Activated CD4-positive, alpha-beta T cell treated with anti-CD3 and anti-CD28 coated beads, Interleukin-2, amount 10 ng/mL, durations not matched to agents 24 days and 14 days (primary cell): Measurements from ENCODE around the gene SRPRB. TPM values are rescaled to one million over a fixed set of nuclear protein-coding genes. Genes with fewer than 3 reads are reported as not detected.

Experiments used
- DNase-seq: peaks from one replicate; pipeline ENCODE4 v3.0.0; 2022
- H3K27ac Mint-ChIP-seq: one replicate; pipeline ENCODE4 v1.8.0; 2022; ENCODE audit warnings: mild to moderate bottlenecking, mixed read lengths
- H3K27me3 Mint-ChIP-seq: one replicate; pipeline ENCODE4 v1.8.0; 2022; ENCODE audit warnings: mixed read lengths
- H3K36me3 Mint-ChIP-seq: one replicate; pipeline ENCODE4 v1.8.0; 2022; ENCODE audit warnings: low read depth, mild to moderate bottlenecking, mixed read lengths
- H3K4me1 Mint-ChIP-seq: one replicate; pipeline ENCODE4 v1.8.0; 2021; ENCODE audit warnings: mixed read lengths
- H3K4me3 Mint-ChIP-seq: one replicate; pipeline ENCODE4 v1.8.0; 2022; ENCODE audit warnings: mild to moderate bottlenecking, moderate library complexity, mixed read lengths
- H3K9me3 Mint-ChIP-seq: one replicate; pipeline ENCODE4 v1.8.0; 2021; ENCODE audit warnings: mixed read lengths
- intact Hi-C: fragments of 100-400 bp; cut with micrococcal nuclease; formaldehyde crosslinking; loops from one replicate; pipeline ENCODE4 v1.15.1; 2023
- total RNA-seq: library from RNA; stranded (reverse); gene quantifications from 2 replicates; pipeline ENCODE4 v1.2.3, GENCODE V29; 2022

The SRPRB gene, protein sequence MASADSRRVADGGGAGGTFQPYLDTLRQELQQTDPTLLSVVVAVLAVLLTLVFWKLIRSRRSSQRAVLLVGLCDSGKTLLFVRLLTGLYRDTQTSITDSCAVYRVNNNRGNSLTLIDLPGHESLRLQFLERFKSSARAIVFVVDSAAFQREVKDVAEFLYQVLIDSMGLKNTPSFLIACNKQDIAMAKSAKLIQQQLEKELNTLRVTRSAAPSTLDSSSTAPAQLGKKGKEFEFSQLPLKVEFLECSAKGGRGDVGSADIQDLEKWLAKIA
- 97.7 and 103 TPM in 2 replicates for total RNA-seq

DNA sequence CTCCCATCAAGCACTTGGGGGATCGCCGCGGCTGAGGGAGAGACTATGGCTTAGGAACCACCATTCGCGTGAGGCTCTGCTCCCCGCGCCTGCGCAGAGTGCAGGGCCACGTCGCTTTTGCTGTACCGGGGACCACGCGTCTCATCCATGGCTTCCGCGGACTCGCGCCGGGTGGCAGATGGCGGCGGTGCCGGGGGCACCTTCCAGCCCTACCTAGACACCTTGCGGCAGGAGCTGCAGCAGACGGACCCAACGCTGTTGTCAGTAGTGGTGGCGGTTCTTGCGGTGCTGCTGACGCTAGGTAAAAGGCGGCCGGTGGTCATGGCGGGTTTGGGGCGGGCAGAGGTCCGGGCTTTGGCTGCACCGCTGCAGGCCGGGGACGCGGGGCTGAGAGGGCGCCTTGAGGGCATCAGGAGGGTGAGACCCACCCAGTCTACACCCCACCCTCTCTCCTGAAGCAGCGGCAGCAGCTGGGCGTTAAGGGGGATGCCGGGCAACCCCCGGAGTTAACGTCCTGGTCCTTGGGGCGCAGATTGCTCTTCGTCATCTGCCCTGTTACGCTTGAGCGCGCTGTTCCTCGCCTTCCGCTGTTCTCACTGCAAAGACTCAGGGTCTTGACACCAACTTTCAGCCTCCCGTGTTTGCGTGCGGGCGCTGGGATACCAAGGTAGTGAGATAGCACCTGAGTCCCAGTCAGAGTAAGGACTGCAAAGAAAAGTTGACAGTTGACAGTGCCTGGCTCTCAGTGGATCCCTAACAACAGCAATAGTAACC, at the start of gene SRPRB:
Gene SRPRB, plus strand, starts transcription at position 114 of the 774 bp plus-strand sequence. Its CDS starts 34 bp downstream, at position 148.
- intact Hi-C loops = loop anchor here (1.0 to 10.0 kb wide), 9 partner anchors 144 to 1389 kb away; partner anchors contain the start of genes CDV3, CEP63, DNAJC13 and NPHP3
- peaks cover 40% of the 10 kb centered on the region for H3K36me3 Mint-ChIP-seq
- DNase-seq = peak; percentile 98

DNA sequence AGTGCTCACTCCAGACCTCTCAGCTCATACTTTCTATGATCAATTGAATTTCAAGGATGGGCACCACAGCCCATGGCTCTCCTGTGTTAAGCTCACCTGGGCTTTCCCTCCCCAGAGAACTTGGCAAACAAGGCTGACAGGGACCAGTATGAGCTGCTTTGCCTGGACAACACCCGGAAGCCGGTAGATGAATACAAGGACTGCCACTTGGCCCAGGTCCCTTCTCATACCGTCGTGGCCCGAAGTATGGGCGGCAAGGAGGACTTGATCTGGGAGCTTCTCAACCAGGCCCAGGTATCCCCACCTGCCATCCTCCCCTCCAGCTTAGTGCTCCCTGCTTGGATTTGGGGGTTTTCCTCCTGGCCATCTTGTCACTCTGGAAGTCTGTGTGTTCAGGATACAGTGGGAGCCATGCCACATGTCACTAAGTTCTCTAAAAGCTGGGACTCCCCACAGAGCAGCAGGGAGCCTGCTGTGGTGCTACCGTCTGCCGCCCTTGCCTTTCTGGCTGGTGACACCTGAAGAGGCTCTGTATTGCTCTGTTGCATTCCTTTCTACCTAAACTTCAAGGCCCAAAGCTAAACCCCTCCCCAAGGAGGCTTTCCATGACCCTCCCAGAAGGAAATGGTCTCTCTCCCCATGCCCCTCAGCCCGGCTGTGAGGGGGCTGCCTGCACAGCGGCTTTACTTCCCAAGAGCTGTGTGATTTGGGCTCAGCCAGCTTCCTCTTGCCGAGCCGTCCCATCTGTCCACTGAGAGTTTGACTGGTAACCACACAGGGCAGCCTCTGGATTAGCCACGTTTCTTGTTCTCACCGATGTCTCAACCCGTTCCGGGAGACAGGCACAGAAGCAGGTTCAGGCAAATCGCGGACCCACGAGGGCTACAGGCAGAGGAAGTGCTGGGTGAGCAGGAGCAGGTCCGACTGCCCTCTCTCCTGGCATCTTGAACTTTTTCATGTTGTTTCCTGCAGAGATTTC, 48.6 kb upstream of the SRPRB start:
- H3K4me3 Mint-ChIP-seq = no peak overlapping the region

More for the DNA sequence above, at the start of gene SRPRB:
- H3K4me3 Mint-ChIP-seq = peak within 1 kb of the TSS; percentile 99
- no peaks in the 10 kb centered on the region for H3K9me3 Mint-ChIP-seq
- H3K27ac Mint-ChIP-seq = peak within 1 kb of the TSS; percentile 98
- H3K27me3 Mint-ChIP-seq = peaks cover 15% of the 10 kb centered on the region
- H3K4me1 Mint-ChIP-seq = peaks cover 17% of the 10 kb centered on the region

DNA sequence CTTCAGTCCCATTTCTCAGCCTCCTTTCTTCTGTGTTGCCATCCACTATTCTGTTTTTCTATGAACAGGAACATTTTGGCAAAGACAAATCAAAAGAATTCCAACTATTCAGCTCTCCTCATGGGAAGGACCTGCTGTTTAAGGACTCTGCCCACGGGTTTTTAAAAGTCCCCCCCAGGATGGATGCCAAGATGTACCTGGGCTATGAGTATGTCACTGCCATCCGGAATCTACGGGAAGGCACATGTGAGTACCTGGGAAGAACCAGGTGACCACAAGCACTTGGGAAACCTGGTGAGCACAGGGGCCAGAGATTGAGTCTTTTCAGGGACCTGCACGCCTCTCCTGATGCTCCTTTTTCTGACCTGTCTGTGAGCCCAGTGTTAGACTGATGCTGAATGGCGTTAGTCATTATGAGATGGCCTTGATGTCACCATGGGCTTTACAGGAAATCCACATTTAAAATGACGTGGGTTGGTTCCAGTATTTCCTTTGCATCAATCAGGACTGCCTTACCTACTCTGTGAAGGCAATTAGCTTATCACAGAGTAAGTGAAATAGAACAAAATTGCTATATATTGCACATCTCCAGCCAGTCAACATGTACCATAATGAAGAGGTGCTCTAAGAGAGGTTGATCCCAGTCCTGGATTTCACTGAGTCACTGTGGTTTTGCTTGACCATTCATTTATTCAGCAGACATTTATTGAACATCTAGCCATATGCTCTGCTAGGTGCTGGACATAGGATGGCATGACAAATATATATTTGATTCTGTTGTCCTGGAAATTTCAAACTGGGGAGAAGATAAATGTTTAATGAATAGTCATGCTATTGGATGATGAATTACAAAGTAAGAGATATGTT, 47.7 kb upstream of the SRPRB start:
- H3K36me3 Mint-ChIP-seq = no peaks in the 10 kb centered on the region
- no peaks in the 10 kb centered on the region for H3K9me3 Mint-ChIP-seq
- no peak for DNase-seq
- intact Hi-C loops = no loop called here
- H3K4me3 Mint-ChIP-seq = no peak overlapping the region
- no peaks in the 10 kb centered on the region for H3K27me3 Mint-ChIP-seq
- H3K27ac Mint-ChIP-seq = no peak overlapping the region
- H3K4me1 Mint-ChIP-seq = no peaks in the 10 kb centered on the region

More for the DNA sequence above, 48.6 kb upstream of the SRPRB start:
- no peaks in the 10 kb centered on the region for H3K27me3 Mint-ChIP-seq
- no peaks in the 10 kb centered on the region for H3K36me3 Mint-ChIP-seq
- intact Hi-C loops = no loop called here
- H3K4me1 Mint-ChIP-seq = no peaks in the 10 kb centered on the region
- no peak overlapping the region for H3K27ac Mint-ChIP-seq
- H3K9me3 Mint-ChIP-seq = no peaks in the 10 kb centered on the region
- no peak for DNase-seq

DNA sequence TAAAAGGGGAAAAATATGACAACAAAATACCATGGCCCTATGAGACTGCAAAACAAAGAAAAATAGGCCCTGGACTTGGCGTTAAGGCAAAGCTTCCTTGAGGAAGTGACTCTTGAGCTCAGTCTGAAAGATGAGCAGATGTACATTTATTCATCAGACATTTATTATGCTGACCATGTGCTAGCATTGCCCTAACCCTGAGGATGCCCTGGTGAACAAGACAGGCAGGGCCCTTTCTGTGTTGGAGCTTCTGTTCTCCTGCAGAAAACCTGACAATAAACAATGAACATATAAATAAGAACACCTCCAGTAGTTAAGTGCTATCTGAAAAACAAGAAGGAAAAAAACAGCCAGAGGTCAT, 47.1 kb upstream of the SRPRB start:
- intact Hi-C loops = no loop called here

DNA sequence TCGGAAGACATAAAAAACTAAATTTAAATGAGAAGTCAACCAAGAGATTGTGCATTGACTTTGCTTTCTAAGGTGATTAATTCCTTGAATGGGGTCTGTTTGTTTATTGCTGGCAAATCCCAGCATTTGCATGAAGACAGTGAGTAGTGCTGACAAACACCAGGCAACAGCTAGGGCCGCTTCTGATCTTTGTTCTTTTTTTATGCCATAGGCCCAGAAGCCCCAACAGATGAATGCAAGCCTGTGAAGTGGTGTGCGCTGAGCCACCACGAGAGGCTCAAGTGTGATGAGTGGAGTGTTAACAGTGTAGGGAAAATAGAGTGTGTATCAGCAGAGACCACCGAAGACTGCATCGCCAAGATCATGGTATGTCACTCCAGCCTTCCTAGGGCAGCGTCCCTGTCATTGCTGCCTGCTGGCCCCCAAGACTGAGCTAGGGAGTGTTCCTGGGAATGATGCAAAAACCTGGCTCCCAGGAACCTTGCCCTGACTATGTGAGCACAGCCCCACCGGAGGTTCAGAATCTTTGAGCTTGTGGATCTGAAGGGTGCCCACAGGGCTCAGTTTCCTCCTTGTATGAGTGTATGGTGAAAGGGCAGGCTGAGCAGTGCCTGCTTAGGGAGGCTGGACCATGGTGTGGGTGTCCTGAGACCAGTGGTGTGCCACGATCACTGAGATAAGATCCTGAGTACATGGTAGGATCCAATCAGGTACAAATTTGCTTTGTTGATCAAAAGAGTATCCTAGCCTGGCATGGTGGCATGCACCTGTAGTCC, 46.5 kb upstream of the SRPRB start:
- Mint-ChIP-seq H3K9me3 (no peaks in the 10 kb centered on the region), H3K4me1 (no peaks in the 10 kb centered on the region), H3K36me3 (no peaks in the 10 kb centered on the region), H3K27me3 (peaks cover 2% of the 10 kb centered on the region), H3K4me3 (no peak overlapping the region), H3K27ac (no peak overlapping the region)
- DNase-seq = no peak
- intact Hi-C loops = no loop called here

More for the DNA sequence above, 47.1 kb upstream of the SRPRB start:
- Mint-ChIP-seq H3K9me3 (no peaks in the 10 kb centered on the region), H3K27ac (no peak overlapping the region), H3K4me3 (no peak overlapping the region), H3K27me3 (no peaks in the 10 kb centered on the region), H3K36me3 (no peaks in the 10 kb centered on the region), H3K4me1 (no peaks in the 10 kb centered on the region)
- DNase-seq = no peak

DNA sequence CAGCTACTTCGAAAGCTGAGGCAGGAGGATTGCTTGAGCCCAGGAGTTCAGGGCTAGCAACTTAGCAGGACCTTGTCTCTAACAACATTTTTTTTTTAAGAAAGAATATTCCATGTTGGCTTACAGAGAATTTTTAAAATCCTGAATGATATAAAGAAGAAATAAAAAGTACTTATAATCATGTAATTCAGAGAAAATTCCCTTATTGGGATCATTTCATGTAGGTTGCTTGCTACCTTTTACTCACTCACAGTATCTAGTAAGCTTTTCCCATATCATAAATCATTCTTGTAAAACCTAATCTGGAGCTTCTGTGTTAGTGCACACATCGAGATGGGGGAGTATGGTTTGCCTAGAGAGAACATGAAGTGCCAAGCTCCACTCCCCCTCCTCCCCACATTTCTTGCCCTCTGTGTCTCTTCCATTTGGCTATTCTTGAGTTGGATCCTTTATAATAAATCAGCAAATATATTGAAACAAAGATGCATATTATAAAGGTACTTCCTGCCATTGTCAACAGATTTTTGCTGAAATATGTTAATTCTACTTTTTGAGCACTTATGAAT, 45.8 kb upstream of the SRPRB start:
- Mint-ChIP-seq H3K4me3 (no peak overlapping the region), H3K27ac (no peak overlapping the region), H3K9me3 (no peaks in the 10 kb centered on the region), H3K36me3 (no peaks in the 10 kb centered on the region), H3K4me1 (no peaks in the 10 kb centered on the region), H3K27me3 (peaks cover 2% of the 10 kb centered on the region)
- no peak for DNase-seq
- intact Hi-C loops = no loop called here

DNA sequence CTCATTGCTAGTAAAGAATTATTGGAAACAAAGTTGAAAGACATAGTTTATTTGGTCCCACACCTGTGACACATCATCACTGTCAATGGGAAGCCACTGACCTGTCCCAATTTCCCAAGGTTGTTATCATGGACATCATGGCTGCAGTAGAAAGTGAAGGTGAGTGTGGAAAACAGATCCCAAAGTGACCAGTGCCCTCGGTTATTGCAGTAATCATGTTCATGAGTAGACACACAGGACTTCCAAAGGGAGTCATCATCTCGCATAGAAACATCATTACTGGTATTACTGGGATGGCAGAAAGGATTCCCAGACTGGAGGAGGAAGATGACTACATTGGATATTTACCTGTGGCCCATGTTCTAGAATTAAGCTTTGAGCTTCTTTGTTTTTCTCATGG, 44.7 kb upstream of the SRPRB start:
- Mint-ChIP-seq H3K27me3 (peaks cover 9% of the 10 kb centered on the region), H3K36me3 (no peaks in the 10 kb centered on the region), H3K4me1 (no peaks in the 10 kb centered on the region), H3K27ac (no peak overlapping the region), H3K9me3 (no peaks in the 10 kb centered on the region), H3K4me3 (no peak overlapping the region)
- intact Hi-C loops = no loop called here
- DNase-seq = no peak

DNA sequence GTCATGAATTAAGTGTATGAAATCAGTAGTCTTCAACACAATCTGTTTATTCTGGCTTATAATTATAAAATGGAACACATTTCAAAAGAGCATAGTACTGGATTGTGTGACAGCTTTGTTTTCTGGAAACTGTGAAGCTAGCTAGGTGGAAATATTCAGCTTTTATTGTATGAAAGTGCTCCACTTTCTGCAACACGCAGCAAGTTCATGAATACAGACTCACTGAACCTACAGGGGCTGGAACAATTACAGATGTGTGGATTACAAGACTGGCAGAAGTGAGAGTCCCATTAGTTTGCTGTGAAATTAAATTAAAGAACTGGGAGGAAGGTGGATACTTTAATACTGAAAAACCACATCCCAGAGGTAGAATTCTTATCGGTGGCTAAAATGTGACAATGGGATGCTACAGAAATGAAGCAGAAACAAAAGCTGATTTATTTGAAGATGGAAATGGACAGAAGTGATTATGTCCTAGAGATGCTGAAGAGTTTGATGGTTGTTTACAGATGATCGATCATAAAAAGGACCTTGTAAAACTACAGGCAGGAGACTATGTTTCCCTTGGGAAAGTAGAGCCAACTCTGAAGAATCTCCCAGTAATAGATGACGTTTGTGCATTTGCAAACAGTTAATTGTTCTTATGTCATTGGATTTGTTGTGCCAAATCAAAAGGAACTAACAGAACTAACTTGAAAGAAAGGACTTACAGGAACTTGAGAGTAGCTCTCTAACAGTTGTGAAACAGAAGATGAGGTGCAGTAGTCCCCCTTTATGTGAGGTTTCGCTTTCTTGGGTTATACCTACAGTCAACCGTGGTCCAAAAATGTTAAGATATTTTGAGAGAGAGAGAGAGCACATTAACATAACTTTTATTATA, 43.8 kb upstream of the SRPRB start:
- no peaks in the 10 kb centered on the region for H3K36me3 Mint-ChIP-seq
- H3K27ac Mint-ChIP-seq = no peak overlapping the region

DNA sequence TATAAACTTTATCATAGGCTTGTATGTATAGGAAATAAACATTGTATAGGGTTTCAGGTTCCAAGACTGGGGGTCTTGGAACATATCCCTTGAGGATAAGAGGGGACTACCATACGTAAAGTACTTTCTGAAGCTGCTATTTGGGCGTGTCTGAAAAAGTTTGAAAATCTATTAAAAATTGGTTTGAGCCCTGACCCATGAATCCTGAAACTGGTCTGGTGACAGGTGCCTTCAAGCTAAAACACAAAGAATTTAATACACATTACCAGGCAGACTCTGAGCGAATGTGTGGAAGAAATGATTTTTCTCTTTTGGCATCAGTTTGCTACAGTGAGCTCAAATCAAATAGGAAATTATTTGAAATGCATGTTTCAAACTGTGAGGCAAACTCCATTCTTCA, 43.1 kb upstream of the SRPRB start:
- intact Hi-C loops = no loop called here
- H3K9me3 Mint-ChIP-seq = no peaks in the 10 kb centered on the region
- no peak overlapping the region for H3K4me3 Mint-ChIP-seq
- H3K27me3 Mint-ChIP-seq = peaks cover 14% of the 10 kb centered on the region
- no peaks in the 10 kb centered on the region for H3K36me3 Mint-ChIP-seq
- no peak for DNase-seq
- no peak overlapping the region for H3K27ac Mint-ChIP-seq
- H3K4me1 Mint-ChIP-seq = no peaks in the 10 kb centered on the region

More for the DNA sequence above, 43.8 kb upstream of the SRPRB start:
- H3K4me3 Mint-ChIP-seq = no peak overlapping the region
- no peak for DNase-seq
- peaks cover 14% of the 10 kb centered on the region for H3K27me3 Mint-ChIP-seq
- intact Hi-C loops = no loop called here
- H3K9me3 Mint-ChIP-seq = no peaks in the 10 kb centered on the region
- H3K4me1 Mint-ChIP-seq = no peaks in the 10 kb centered on the region

DNA sequence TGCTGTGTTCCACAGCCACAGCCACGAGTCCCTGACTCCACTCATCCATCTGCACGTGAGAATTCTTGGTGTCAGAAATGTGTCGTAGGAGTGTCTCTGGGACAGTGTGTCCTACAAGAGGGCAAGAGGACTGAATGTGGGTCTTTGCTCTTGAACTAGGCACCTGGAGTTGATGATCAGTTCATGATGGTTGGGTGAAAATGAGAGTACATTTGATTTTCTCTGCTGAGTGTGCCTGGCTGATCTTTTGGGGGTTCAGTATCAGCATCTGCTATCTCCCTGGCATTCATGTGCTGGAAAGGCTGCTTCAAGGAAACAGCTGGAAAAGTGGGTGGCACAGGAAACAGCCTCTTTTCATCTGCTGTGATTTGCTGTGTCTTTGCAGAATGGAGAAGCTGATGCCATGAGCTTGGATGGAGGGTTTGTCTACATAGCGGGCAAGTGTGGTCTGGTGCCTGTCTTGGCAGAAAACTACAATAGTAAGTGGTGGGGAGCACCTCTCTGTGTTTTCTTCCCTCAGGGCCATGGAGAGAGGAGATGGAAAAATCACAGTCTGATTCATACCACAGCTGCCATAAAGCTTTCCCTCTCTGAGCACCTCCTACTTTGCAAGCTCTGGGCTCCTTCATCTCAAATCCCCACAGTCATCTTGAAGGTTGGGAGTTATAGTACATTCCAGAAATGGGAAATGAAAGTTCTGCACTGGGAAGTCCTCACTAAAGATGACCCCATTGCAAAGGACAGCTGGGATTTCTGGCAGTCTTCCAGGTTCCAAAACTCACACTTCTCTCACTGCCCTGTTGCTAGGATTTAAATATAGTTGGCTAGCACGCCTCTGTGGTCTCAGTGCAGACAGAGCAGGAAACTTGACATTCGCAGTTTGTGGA, 41.6 kb upstream of the SRPRB start:
- no peaks in the 10 kb centered on the region for H3K36me3 Mint-ChIP-seq
- H3K4me3 Mint-ChIP-seq = no peak overlapping the region
- H3K9me3 Mint-ChIP-seq = no peaks in the 10 kb centered on the region
- intact Hi-C loops = no loop called here
- H3K27me3 Mint-ChIP-seq = peaks cover 14% of the 10 kb centered on the region
- DNase-seq = no peak
- H3K27ac Mint-ChIP-seq = no peak overlapping the region
- H3K4me1 Mint-ChIP-seq = no peaks in the 10 kb centered on the region

DNA sequence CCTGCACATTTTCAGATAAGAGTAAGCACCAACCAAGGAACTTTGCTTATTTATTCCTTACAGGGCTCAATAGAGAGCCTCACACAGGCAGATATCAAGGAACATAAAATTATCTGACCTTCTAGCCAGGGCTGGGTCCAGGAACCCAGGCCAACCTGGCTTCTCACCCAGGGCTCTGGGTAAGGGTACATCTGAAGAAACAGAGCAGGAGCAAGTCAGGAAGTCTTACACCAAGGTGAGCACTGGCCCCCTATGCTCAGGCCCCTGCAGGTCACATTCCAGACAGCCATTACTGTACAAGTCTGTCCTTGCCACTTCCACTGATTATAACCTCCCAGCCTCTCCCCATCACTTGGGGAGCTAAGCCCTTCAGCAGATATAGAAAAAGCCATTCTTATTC, 40.4 kb upstream of the SRPRB start:
- Mint-ChIP-seq H3K4me1 (no peaks in the 10 kb centered on the region), H3K4me3 (no peak overlapping the region), H3K27ac (no peak overlapping the region), H3K27me3 (peaks cover 14% of the 10 kb centered on the region), H3K36me3 (no peaks in the 10 kb centered on the region), H3K9me3 (no peaks in the 10 kb centered on the region)
- intact Hi-C loops = no loop called here
- DNase-seq = no peak
